GM12873 (cell line): ENCODE results near the gene GJD3.

Experiments used
- TF ChIP-seq, protein P1 (sequence below): IDR thresholded peaks from 2 replicates; pipeline ENCODE4 v1.5.1; 2012; ENCODE audit warnings: low read depth, mild to moderate bottlenecking, moderate library complexity, low read length, control low read depth; ENCODE audit not compliant: insufficient read depth; ENCODE audit errors: missing control alignments

GJD3 gene

DNA sequence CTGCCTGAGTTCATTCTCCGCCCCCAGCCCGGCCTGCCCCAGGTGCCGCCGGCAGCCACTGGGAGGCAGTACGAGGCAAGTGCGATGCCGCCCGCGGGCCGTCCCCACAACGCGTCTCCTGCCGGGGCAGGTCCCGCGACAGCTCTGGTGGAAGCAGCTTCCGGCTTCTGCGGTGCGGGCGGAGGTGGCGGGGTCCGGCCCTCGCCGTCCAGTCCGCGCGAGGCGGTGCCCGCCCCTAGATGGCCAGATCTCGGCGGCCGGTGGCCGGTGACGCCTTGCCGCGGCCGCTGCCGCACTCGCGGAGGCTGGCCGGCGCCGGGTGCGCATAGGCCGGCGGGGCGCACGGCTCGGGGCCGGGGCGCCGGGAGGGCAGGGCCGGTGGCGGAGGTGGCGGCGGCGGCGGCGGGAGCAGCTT is 1.8 kb downstream of the GJD3 start:
- TF ChIP-seq, protein P1, sequence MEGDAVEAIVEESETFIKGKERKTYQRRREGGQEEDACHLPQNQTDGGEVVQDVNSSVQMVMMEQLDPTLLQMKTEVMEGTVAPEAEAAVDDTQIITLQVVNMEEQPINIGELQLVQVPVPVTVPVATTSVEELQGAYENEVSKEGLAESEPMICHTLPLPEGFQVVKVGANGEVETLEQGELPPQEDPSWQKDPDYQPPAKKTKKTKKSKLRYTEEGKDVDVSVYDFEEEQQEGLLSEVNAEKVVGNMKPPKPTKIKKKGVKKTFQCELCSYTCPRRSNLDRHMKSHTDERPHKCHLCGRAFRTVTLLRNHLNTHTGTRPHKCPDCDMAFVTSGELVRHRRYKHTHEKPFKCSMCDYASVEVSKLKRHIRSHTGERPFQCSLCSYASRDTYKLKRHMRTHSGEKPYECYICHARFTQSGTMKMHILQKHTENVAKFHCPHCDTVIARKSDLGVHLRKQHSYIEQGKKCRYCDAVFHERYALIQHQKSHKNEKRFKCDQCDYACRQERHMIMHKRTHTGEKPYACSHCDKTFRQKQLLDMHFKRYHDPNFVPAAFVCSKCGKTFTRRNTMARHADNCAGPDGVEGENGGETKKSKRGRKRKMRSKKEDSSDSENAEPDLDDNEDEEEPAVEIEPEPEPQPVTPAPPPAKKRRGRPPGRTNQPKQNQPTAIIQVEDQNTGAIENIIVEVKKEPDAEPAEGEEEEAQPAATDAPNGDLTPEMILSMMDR: peak; percentile 80

DNA sequence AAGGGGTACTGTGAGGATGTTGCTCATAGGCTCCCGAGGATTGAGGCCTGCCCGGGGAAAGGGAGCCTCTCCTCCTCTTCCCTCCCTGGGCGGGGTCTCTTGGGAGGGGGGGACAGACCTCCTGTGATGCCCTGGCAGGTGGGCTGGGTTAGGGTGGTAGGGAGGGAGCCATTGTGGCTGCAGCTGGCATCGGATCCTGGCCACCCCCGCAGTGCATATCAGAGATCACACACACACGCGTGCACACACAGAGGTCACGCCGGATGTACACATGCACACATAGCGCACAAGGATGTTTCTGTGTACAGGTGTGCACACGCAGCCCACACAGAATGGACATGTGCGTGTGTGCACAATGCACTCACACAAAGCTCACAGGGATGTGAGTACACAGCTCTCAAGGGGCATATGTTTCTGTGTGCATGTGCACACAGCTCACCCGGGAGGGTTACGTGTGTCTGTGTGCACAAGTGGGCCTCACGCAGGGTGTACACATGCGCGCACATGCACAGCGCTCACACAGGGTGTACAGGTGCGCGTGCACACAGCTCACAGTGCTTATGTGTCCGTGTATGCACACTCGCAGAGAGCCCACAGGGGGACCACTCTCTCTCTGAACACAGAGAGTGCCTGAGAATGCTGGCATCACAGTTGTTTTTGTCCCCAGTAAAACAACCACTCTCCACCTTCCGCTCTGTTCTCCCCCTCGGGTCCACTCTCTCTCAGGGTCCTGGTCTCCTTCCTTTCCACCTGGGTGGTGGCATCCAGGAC is 2.4 kb downstream of the GJD3 start:
- TF ChIP-seq, protein P1: no peak

DNA sequence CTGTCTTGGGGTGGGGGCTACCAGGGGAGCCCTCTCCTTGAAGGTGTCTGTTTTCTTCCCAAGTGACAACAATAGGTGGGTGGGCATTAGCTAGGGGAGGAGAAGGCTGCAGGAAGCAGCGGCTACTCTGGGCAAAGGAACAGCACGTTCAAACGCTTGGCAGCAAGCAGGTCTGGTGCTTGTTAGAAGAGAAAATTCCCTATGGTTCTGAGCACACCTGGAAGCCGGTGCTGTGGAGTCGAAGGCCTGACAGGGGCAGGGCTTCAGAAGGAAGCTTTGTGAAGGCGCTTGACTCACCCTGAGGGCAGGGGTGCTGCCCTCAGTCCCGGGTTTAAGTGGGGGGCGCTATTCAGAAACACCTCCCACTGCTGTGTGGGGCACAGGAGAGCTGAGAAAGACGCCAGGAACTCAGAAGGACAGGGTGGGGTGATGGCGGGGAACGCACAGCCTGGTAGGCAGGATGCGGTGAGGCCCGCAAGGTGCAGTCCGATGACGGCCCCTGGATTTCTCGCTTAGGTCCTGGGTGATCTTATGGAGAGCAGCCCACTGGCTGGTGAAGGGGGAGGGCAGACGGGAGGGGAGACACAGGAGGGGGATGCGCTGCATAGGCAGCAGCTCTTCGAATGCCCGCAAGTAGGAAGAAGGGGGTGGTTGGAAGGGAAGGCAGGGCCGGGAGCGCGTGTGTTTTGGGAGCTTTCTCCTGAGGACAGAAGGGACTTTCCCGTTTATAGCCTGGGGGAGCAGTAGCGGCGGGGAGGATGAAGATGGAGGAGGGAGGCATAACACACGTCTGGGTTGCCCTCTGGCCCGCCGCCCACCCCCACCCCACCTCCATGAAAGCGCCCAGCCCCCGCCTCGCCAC is 3.2 kb downstream of the GJD3 start:
- TF ChIP-seq, protein P1: no peak

DNA sequence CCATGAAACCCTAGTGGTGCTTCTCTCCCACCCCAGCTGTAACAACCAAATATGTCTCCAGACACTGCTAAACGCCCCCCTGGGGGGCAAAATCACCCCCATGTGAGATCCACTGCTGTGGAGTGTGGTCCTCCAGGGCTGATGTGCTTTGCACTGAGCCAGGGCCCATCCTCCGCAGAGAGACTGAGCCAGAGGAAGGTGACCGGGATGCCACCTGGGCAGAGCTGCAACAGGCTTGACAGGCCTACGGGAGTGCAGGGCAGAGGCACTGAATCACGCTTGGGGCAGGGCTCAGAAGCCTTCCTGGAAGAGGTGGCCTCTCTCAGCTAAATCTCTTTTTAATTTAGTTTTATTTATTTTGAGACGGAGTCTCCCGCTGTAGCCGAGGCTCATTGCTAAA is 4.4 kb downstream of the GJD3 start:
- TF ChIP-seq, protein P1: no peak

DNA sequence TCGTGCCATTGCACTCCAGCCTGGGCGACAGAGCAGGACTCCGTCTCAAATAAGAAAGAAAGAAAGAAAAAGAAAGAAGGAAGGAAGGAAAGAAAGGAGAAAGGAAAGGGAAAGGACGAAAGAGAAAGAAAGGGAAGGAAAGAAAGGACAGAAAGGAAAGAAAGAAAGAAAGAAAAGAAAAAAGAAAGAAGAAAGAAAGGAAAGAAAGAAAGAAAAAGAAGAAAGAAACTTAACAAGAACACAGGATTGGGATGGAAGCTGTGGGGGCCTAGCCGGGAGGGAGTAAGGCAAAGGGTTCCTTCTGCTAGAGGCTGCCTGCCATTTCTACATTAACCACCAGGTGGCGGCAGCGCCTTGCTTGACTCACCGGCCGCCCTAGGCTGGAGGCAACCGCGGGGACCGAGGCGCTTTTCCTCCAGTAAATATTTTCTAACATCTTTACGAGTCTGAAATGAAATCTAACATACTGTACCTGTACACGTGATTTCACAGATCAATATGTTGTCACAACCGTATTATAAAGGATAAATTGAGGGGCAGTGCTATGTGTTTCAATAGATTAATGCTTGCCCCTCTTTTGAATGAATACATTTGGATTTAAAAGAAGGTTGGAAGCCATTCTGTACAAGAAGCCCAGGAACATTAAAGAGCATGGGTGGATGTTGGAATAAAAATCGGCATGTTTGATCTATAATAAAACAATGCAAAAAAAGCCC is 6.1 kb downstream of the GJD3 start:
- TF ChIP-seq, protein P1: peak; percentile 97

DNA sequence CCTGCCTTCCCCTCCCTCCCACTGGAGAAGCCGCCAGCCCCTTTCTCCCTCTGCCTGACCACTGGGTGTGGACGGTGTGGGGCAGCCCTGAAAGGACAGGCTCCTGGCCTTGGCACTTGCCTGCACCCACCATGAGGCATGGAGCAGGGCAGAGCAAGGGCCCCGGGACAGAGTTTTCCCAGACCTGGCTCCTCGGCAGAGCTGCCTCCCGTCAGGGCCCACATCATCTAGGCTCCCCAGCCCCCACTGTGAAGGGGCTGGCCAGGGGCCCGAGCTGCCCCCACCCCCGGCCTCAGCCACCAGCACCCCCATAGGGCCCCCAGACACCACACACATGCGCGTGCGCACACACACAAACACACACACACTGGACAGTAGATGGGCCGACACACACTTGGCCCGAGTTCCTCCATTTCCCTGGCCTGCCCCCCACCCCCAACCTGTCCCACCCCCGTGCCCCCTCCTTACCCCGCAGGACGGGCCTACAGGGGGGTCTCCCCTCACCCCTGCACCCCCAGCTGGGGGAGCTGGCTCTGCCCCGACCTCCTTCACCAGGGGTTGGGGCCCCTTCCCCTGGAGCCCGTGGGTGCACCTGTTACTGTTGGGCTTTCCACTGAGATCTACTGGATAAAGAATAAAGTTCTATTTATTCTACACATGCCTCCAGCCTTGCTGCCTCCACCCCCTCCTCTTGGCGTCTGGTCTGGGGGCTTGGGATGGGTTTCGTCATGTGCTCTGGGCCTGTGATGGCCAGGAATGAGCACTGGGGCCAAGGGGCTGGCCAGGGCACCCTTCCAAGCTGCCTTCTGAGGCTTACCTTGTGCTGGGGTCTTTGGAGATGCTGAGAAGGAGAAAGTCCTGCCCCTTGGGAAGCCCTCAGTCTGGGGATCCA is 7.3 kb downstream of the GJD3 start:
- TF ChIP-seq, protein P1: no peak
